HCT116 (cell line): ENCODE measurements around the gene NSMCE1. TPM values are rescaled to one million over a fixed set of nuclear protein-coding genes. Genes with fewer than 3 reads are reported as not detected.

Source experiments
- ATAC-seq: fragments of 200-7000 bp; cut with Tn5 transposase; 2 replicates; pipeline ENCODE4 v1.9.1; 2020; ENCODE audit warnings: mild to moderate bottlenecking, moderate library complexity
- BruUV-seq: library from RNA; stranded (reverse); fragments of 400-500 nt; replicated peaks from 2 replicates; lab custom pipeline; 2021; lab: Mats Ljungman, UMichigan
- CTCF ChIA-PET: fragments of 300-600 bp; sonication (Branson Sonifier 250); formaldehyde crosslinking; loops from one replicate; lab custom pipeline; 2021; ENCODE audit warnings: antibody characterized with exemption; lab: Charles Lee
- POLR2A ChIA-PET: fragments of 300-600, 350-600 bp; sonication (Branson Sonifier 250); formaldehyde crosslinking; loops from one replicate; lab custom pipeline; 2021; ENCODE audit warnings: antibody characterized with exemption; lab: Charles Lee
- RAD21 ChIA-PET, 2 experiments: fragments of 300-600 bp; sonication (Branson Sonifier 250); formaldehyde crosslinking; loops; one replicate each; lab custom pipeline; 2023; ENCODE audit warnings: low total read pairs in 2 of 2; ENCODE audit not compliant: uncharacterized antibody in 2 of 2, unreplicated experiment in 2 of 2, low non-redundant PET in 1 of 2; lab: Charles Lee
- DNase-seq: peaks from one replicate; pipeline ENCODE4 v3.0.0-alpha.2; 2010; ENCODE audit warnings: low read depth, low spot score
- H2AFZ ChIP-seq: fragments of 200-600 bp; shearing (Covaris generic), sonication (generic); 2 replicates; pipeline ENCODE4 v1.6.1; 2017; ENCODE audit warnings: low read depth, mixed run types, mixed read lengths, antibody characterized with exemption, low read length; ENCODE audit not compliant: poor library complexity, severe bottlenecking
- H3K27ac ChIP-seq: 2 replicates; pipeline ENCODE4 v1.5.1; 2012; ENCODE audit warnings: low read depth, low read length
- H3K27me3 ChIP-seq: fragments of 200-600 bp; sonication (generic); 2 replicates; pipeline ENCODE4 v1.6.1; 2016; ENCODE audit warnings: mixed run types, low read length, mixed read lengths; ENCODE audit not compliant: insufficient read depth
- H3K36me3 ChIP-seq, 2 experiments: fragments of 200-500 bp in 1 of 2; fragments of 200-600 bp in 1 of 2; sonication (Bioruptor generic) in 1 of 2; sonication (generic) in 1 of 2; 2 replicates each; pipeline versions ENCODE4 v1.5.1 to v1.6.1; 2014 to 2016; ENCODE audit warnings: low read length in 2 of 2, inconsistent platforms in 1 of 2, mixed read lengths in 1 of 2, mixed run types in 1 of 2; ENCODE audit not compliant: insufficient read depth in 2 of 2, control insufficient read depth in 1 of 2
- H3K4me1 ChIP-seq, 2 experiments: fragments of 200-600 bp in 1 of 2; sonication (generic) in 1 of 2; 2 replicates each; pipeline versions ENCODE4 v1.5.1 to v1.6.1; 2012 to 2017; ENCODE audit warnings: low read length in 2 of 2, inconsistent platforms in 1 of 2, mild to moderate bottlenecking in 1 of 2, mixed read lengths in 1 of 2, mixed run types in 1 of 2, moderate library complexity in 1 of 2; ENCODE audit not compliant: insufficient read depth in 2 of 2, control insufficient read depth in 1 of 2
- H3K4me2 ChIP-seq: fragments of 200-600 bp; sonication (generic); 2 replicates; pipeline ENCODE4 v1.6.1; 2017; ENCODE audit warnings: mixed run types, low read length, mixed read lengths
- H3K4me3 ChIP-seq, 2 experiments: fragments of 200-600 bp in 1 of 2; sonication (generic) in 1 of 2; replicated peaks in 1 of 2; 2 replicates each; pipeline ENCODE4 v1.5.1; 2011 to 2016; ENCODE audit warnings: low read length in 2 of 2, control low read depth in 1 of 2, low read depth in 1 of 2, mild to moderate bottlenecking in 1 of 2, mixed read lengths in 1 of 2, mixed run types in 1 of 2
- H3K79me2 ChIP-seq: fragments of 200-600 bp; sonication (generic); 2 replicates; pipeline ENCODE4 v1.6.1; 2017; ENCODE audit warnings: mild to moderate bottlenecking, mixed run types, low read length, moderate library complexity, mixed read lengths; ENCODE audit not compliant: insufficient read depth
- H3K9ac ChIP-seq: fragments of 200-600 bp; sonication (generic); 2 replicates; pipeline ENCODE4 v1.6.1; 2016; ENCODE audit warnings: low read length, mixed read lengths
- H3K9me2 ChIP-seq: fragments of 200-600 bp; sonication (generic), shearing (Covaris generic); 2 replicates; pipeline ENCODE4 v1.6.1; 2017; ENCODE audit warnings: mixed run types, mild to moderate bottlenecking, moderate library complexity; ENCODE audit not compliant: insufficient read depth
- H3K9me3 ChIP-seq, 2 experiments: fragments of 200-500 bp in 1 of 2; fragments of 200-600 bp in 1 of 2; sonication (Bioruptor generic) in 1 of 2; sonication (generic) in 1 of 2; 2 replicates each; pipeline ENCODE4 v1.6.1; 2014 to 2017; ENCODE audit warnings: low read length in 2 of 2, mixed read lengths in 2 of 2, inconsistent platforms in 1 of 2, low read depth in 1 of 2, mild to moderate bottlenecking in 1 of 2, mixed run types in 1 of 2, moderate library complexity in 1 of 2; ENCODE audit not compliant: control insufficient read depth in 1 of 2, insufficient read depth in 1 of 2
- H4K20me1 ChIP-seq: fragments of 200-600 bp; sonication (generic), shearing (Covaris generic); 2 replicates; pipeline ENCODE4 v1.6.1; 2017; ENCODE audit warnings: mixed run types, mild to moderate bottlenecking, moderate library complexity; ENCODE audit not compliant: insufficient read depth
- CBX3 ChIP-seq: IDR thresholded peaks from 2 replicates; pipeline ENCODE4 v1.6.1; 2012; ENCODE audit warnings: low read depth
- ELF1 ChIP-seq: IDR thresholded peaks from 2 replicates; pipeline ENCODE4 v1.6.1; 2012; ENCODE audit warnings: low read depth, borderline replicate concordance
- EZH2 ChIP-seq: fragments of 200-600 bp; sonication (generic); IDR thresholded peaks from 2 replicates; pipeline ENCODE4 v1.6.1; 2017; ENCODE audit warnings: antibody characterized with exemption, mixed run types
- EZH2phosphoT487 ChIP-seq: fragments of 200-600 bp; IDR thresholded peaks from 2 replicates; pipeline ENCODE4 v1.6.1; 2018; ENCODE audit warnings: antibody characterized with exemption, borderline replicate concordance
- FOSL1 ChIP-seq: IDR thresholded peaks from 2 replicates; pipeline ENCODE4 v1.6.1; 2012; ENCODE audit warnings: low read depth
- JUND ChIP-seq: IDR thresholded peaks from 2 replicates; pipeline ENCODE4 v1.6.1; 2012
- MAX ChIP-seq: IDR thresholded peaks from 2 replicates; pipeline ENCODE4 v1.6.1; 2012
- POLR2A ChIP-seq: IDR thresholded peaks from 2 replicates; pipeline ENCODE4 v1.7.0; 2011; ENCODE audit warnings: borderline replicate concordance; ENCODE audit not compliant: insufficient read depth, insufficient read length; ENCODE audit errors: extremely low read depth
- POLR2AphosphoS5 ChIP-seq: IDR thresholded peaks from 2 replicates; pipeline ENCODE4 v1.6.1; 2011; ENCODE audit warnings: mild to moderate bottlenecking, low read depth, low read length, moderate library complexity
- RAD21 ChIP-seq: IDR thresholded peaks from 2 replicates; pipeline ENCODE4 v1.6.1; 2012; ENCODE audit warnings: low read depth, mild to moderate bottlenecking
- SP1 ChIP-seq: IDR thresholded peaks from 2 replicates; pipeline ENCODE4 v1.6.1; 2012; ENCODE audit warnings: low read depth
- YY1 ChIP-seq: IDR thresholded peaks from 2 replicates; pipeline ENCODE4 v1.6.1; 2011; ENCODE audit warnings: low read length, low read depth, moderate library complexity, mild to moderate bottlenecking; ENCODE audit not compliant: insufficient replicate concordance; ENCODE audit errors: extremely low read depth
- ZBTB33 ChIP-seq: IDR thresholded peaks from 2 replicates; pipeline ENCODE4 v1.6.1; 2011; ENCODE audit warnings: mild to moderate bottlenecking, low read length, moderate library complexity; ENCODE audit not compliant: insufficient replicate concordance; ENCODE audit errors: extremely low read depth
- ZNF274 ChIP-seq: fragments of 200-500 bp; sonication (Bioruptor generic); IDR thresholded peaks from 2 replicates; pipeline ENCODE4 v1.6.1; 2014; ENCODE audit warnings: mild to moderate bottlenecking, low read depth, low read length, inconsistent platforms
- intact Hi-C: fragments of 100-400 bp; cut with micrococcal nuclease; formaldehyde crosslinking; loops from 2 replicates; pipeline ENCODE4 v1.10.0; 2022
- total RNA-seq: library from RNA; stranded (reverse); gene quantifications from one replicate; pipeline ENCODE4 v1.2.1, GENCODE V29; 2021; ENCODE audit not compliant: unreplicated experiment
- TF ChIP-seq, protein P1 (sequence below), 3 experiments: fragments of 200-600 bp in 1 of 3; sonication (generic) in 1 of 3; IDR thresholded peaks in 2 of 3; conservative IDR thresholded peaks in 1 of 3; 2 replicates each; pipeline ENCODE4 v1.5.1; 2012 to 2017; ENCODE audit warnings: low read depth in 2 of 3, low read length in 2 of 3, antibody characterized with exemption in 1 of 3, borderline replicate concordance in 1 of 3, control low read depth in 1 of 3, mild to moderate bottlenecking in 1 of 3, mixed read lengths in 1 of 3, mixed run types in 1 of 3, moderate library complexity in 1 of 3; ENCODE audit not compliant: insufficient read depth in 1 of 3
- TF ChIP-seq, protein P2 (sequence below): IDR thresholded peaks from 2 replicates; pipeline ENCODE4 v1.6.1; 2012; ENCODE audit warnings: low read depth
- TF ChIP-seq, protein P3 (sequence below): IDR thresholded peaks from 2 replicates; pipeline ENCODE4 v1.6.1; 2012

Gene NSMCE1
- total RNA-seq, 1 experiment from 2014 or later, result 85.6 TPM

GRCh38 chr16:27256861-27257260, 11.7 kb downstream of the NSMCE1 start:
- Histone ChIP-seq H3K4me3 (no peak overlapping the region), H3K4me1 (peaks cover 30 to 57% of the 10 kb centered on the region in 2 experiments), H2AFZ (no peak overlapping the region), H3K27me3 (no peaks in the 10 kb centered on the region), H3K36me3 (peaks cover 0 to 4% of the 10 kb centered on the region in 2 experiments; a peak in 1 of 4 replicates), H4K20me1 (no peaks in the 10 kb centered on the region), H3K9ac (no peak overlapping the region), H3K27ac (no peak overlapping the region), H3K9me3 (no peaks in the 10 kb centered on the region), H3K4me2 (no peak overlapping the region), H3K79me2 (no peaks in the 10 kb centered on the region), H3K9me2 (no peaks in the 10 kb centered on the region)
- intact Hi-C loops, result no loop called here
- BruUV-seq, result no TSS peak
- ATAC-seq, result no peak
- no peak for DNase-seq
- TF ChIP-seq POLR2A (no peak), EZH2phosphoT487 (no peak), ELF1 (no peak), POLR2AphosphoS5 (no peak), RAD21 (no peak), MAX (no peak), ZNF274 (no peak), EZH2 (no peak), CBX3 (no peak), JUND (no peak), FOSL1 (no peak), SP1 (no peak), YY1 (no peak), ZBTB33 (no peak)
- TF ChIP-seq, protein P1, sequence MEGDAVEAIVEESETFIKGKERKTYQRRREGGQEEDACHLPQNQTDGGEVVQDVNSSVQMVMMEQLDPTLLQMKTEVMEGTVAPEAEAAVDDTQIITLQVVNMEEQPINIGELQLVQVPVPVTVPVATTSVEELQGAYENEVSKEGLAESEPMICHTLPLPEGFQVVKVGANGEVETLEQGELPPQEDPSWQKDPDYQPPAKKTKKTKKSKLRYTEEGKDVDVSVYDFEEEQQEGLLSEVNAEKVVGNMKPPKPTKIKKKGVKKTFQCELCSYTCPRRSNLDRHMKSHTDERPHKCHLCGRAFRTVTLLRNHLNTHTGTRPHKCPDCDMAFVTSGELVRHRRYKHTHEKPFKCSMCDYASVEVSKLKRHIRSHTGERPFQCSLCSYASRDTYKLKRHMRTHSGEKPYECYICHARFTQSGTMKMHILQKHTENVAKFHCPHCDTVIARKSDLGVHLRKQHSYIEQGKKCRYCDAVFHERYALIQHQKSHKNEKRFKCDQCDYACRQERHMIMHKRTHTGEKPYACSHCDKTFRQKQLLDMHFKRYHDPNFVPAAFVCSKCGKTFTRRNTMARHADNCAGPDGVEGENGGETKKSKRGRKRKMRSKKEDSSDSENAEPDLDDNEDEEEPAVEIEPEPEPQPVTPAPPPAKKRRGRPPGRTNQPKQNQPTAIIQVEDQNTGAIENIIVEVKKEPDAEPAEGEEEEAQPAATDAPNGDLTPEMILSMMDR (IDR thresholded peaks at IDR 0.05 in 2 of 3, conservative IDR thresholded peaks at IDR 0.05 in 1 of 3; ENCODE audit: borderline replicate concordance in 1 of 3, insufficient read depth in 1 of 3, low read depth in 2 of 3, low read length in 2 of 3), result no peak
- TF ChIP-seq, protein P2, sequence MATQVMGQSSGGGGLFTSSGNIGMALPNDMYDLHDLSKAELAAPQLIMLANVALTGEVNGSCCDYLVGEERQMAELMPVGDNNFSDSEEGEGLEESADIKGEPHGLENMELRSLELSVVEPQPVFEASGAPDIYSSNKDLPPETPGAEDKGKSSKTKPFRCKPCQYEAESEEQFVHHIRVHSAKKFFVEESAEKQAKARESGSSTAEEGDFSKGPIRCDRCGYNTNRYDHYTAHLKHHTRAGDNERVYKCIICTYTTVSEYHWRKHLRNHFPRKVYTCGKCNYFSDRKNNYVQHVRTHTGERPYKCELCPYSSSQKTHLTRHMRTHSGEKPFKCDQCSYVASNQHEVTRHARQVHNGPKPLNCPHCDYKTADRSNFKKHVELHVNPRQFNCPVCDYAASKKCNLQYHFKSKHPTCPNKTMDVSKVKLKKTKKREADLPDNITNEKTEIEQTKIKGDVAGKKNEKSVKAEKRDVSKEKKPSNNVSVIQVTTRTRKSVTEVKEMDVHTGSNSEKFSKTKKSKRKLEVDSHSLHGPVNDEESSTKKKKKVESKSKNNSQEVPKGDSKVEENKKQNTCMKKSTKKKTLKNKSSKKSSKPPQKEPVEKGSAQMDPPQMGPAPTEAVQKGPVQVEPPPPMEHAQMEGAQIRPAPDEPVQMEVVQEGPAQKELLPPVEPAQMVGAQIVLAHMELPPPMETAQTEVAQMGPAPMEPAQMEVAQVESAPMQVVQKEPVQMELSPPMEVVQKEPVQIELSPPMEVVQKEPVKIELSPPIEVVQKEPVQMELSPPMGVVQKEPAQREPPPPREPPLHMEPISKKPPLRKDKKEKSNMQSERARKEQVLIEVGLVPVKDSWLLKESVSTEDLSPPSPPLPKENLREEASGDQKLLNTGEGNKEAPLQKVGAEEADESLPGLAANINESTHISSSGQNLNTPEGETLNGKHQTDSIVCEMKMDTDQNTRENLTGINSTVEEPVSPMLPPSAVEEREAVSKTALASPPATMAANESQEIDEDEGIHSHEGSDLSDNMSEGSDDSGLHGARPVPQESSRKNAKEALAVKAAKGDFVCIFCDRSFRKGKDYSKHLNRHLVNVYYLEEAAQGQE, result no peak
- TF ChIP-seq, protein P3, sequence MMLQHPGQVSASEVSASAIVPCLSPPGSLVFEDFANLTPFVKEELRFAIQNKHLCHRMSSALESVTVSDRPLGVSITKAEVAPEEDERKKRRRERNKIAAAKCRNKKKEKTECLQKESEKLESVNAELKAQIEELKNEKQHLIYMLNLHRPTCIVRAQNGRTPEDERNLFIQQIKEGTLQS, result no peak
- ChIA-PET CTCF (no interaction called here), RAD21 (no interaction called here), POLR2A (no interaction called here)
